GM19395 (cell line): ENCODE results near the gene CENPE.
A peak's percentile ranks its signal among the peaks of the same experiment; 100 is the strongest.
"Not testable (repeated sequence)": the region's sequence is repeated elsewhere in the genome, so short reads cannot be mapped to it uniquely, and the experiment has no call there.

Experiments
- ATAC-seq: cut with Tn5 transposase; IDR thresholded peaks from one replicate; pipeline ENCODE4 v1.9.1; 2021; ENCODE audit warnings: mild to moderate bottlenecking, moderate library complexity; ENCODE audit not compliant: unreplicated experiment

Gene CENPE

GRCh38 chr4:103198111-103198765, at the start of gene CENPE:
Gene CENPE (minus strand): TSS chr4:103198343. CDS start chr4:103198319, 24 bp downstream.
- ATAC-seq: peak; percentile 95

GRCh38 chr4:103244251-103244650, 46.1 kb upstream of the CENPE start:
- ATAC-seq: no peak

GRCh38 chr4:103230938-103231337, 32.8 kb upstream of the CENPE start:
- not testable (repeated sequence) for ATAC-seq

GRCh38 chr4:103223556-103223955, 25.4 kb upstream of the CENPE start:
- ATAC-seq: not testable (repeated sequence)

- ATAC-seq: no peak
Measured at GRCh38 chr4:103207673-103208072, 9.5 kb upstream of the CENPE start.

GRCh38 chr4:103204111-103204510, 6.0 kb upstream of the CENPE start:
- ATAC-seq: no peak

GRCh38 chr4:103201724-103202123, 3.6 kb upstream of the CENPE start:
- no peak for ATAC-seq

GRCh38 chr4:103201253-103201652, 3.1 kb upstream of the CENPE start:
- no peak for ATAC-seq

GRCh38 chr4:103199009-103199408, 866 bp upstream of the CENPE start:
- ATAC-seq: no peak

GRCh38 chr4:103197765-103198110, 405 bp downstream of the CENPE start:
- ATAC-seq: peak; percentile 58

- ATAC-seq: no peak
Measured at GRCh38 chr4:103193457-103193856, 4.7 kb downstream of the CENPE start.

GRCh38 chr4:103171006-103171405, 27.1 kb downstream of the CENPE start:
- no peak for ATAC-seq

GRCh38 chr4:103169750-103170149, 28.4 kb downstream of the CENPE start:
- not testable (repeated sequence) for ATAC-seq

- no peak for ATAC-seq
Measured at GRCh38 chr4:103168993-103169392, 29.1 kb downstream of the CENPE start.

- no peak for ATAC-seq
Measured at GRCh38 chr4:103162176-103162575, 36.0 kb downstream of the CENPE start.

GRCh38 chr4:103158760-103159159, 39.4 kb downstream of the CENPE start:
- ATAC-seq: no peak

- no peak for ATAC-seq
Measured at GRCh38 chr4:103156106-103156505, 42.0 kb downstream of the CENPE start.

- ATAC-seq: no peak
Measured at GRCh38 chr4:103152381-103152780, 45.8 kb downstream of the CENPE start.

- no peak for ATAC-seq
Measured at GRCh38 chr4:103150677-103151076, 47.5 kb downstream of the CENPE start.

GRCh38 chr4:103144926-103145325, 53.2 kb downstream of the CENPE start:
- no peak for ATAC-seq

- ATAC-seq: no peak
Measured at GRCh38 chr4:103137446-103137827, 60.7 kb downstream of the CENPE start.

GRCh38 chr4:103136671-103137445, 61.3 kb downstream of the CENPE start:
- no peak for ATAC-seq
